ENCODE results near the gene ASPSCR1. TPM values are rescaled to one million over a fixed set of nuclear protein-coding genes. Genes with fewer than 3 reads are reported as not detected.

Gene ASPSCR1
- total and polyA plus RNA-seq, 2 of the 13 experiments (the other 11 are each of a cell fraction or from before 2014, with no cell fraction given), result 274 to 314 TPM

GRCh38 chr17:82037889-82038195 lies 60.4 kb downstream of the ASPSCR1 start (continued):
- TF ChIP-seq ZGPAT (CRISPR knock-in tag; IDR thresholded peaks at IDR 0.05) (no peak), ZNF318 (CRISPR knock-in tag; IDR thresholded peaks at IDR 0.05) (no peak), TEAD3 (CRISPR knock-in tag; optimal IDR thresholded peaks at IDR 0.05; ENCODE audit: borderline replicate concordance) (no peak), ZNF788 (CRISPR knock-in tag; IDR thresholded peaks at IDR 0.05; ENCODE audit: borderline replicate concordance) (no peak), PRDM15 (CRISPR knock-in tag; IDR thresholded peaks at IDR 0.05) (no peak), ZNF292 (CRISPR knock-in tag; IDR thresholded peaks at IDR 0.05; ENCODE audit: borderline replicate concordance, low read depth) (0 out of 2 replicates have a peak, but pooled peaks have one; percentile 6), ZNF646 (CRISPR knock-in tag; IDR thresholded peaks at IDR 0.05) (no peak)
